GM10266 (cell line): ENCODE results near the gene PLEKHA3.

Source experiments
- DNase-seq: peaks from one replicate; pipeline ENCODE4 v3.0.0; 2012; ENCODE audit errors: extremely low spot score
- TF ChIP-seq, protein P1 (sequence below): IDR thresholded peaks from 2 replicates; pipeline ENCODE4 v1.5.1; 2012; ENCODE audit warnings: mild to moderate bottlenecking, low read depth; ENCODE audit not compliant: control insufficient read depth, insufficient read depth; ENCODE audit errors: missing control alignments

Gene PLEKHA3

DNA sequence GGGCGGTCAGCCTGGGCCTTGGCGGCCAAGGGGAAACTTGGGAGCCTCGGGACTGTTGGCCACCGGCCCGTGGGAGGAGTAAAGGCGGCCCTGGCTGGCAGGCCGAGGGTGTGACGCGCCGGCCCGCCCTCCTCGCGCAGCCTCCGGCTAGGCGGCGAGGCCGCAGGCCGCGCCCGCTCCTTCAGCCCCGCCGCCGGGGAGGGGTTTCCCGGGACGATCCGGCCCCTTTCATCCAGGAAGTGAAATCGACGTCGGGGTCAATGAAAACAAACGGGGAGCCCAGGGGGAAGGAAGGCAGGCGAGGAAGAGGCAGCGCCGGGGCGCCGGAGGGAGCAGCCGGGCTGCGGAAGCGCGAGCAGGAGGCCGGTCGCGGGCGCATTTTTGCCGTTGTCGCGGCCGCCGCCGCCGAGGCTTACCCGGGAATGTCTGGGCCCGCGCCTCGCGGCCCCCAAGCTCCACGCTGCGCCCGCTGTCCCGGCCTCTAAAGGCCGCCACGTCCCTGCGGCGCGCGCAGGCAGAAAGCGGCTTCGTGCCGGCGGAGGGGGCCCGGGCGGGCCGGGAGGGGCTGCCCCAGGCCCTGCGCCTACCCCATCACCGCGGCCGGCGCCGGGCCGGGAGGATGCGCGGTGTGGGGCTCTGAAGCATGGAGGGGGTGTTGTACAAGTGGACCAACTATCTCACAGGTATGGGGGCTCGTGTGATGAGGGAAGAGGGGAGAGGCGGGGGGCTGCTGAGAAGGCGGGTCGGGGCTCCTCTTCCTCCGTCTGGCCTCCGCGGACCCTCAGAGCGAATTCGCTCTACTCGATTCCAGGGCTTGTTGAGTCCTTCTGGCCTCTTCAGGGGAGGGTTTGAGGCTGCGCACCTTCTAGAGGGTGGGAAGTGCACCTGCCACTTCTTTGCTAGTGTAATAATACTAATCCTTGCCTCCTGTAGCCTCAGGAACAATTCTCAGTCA is at the start of gene PLEKHA3:
Gene PLEKHA3 (plus strand): TSS at position 231 of the 955 bp plus-strand sequence. CDS start 413 bp downstream, at position 644.
- peak; percentile 91 for DNase-seq
- TF ChIP-seq, protein P1, sequence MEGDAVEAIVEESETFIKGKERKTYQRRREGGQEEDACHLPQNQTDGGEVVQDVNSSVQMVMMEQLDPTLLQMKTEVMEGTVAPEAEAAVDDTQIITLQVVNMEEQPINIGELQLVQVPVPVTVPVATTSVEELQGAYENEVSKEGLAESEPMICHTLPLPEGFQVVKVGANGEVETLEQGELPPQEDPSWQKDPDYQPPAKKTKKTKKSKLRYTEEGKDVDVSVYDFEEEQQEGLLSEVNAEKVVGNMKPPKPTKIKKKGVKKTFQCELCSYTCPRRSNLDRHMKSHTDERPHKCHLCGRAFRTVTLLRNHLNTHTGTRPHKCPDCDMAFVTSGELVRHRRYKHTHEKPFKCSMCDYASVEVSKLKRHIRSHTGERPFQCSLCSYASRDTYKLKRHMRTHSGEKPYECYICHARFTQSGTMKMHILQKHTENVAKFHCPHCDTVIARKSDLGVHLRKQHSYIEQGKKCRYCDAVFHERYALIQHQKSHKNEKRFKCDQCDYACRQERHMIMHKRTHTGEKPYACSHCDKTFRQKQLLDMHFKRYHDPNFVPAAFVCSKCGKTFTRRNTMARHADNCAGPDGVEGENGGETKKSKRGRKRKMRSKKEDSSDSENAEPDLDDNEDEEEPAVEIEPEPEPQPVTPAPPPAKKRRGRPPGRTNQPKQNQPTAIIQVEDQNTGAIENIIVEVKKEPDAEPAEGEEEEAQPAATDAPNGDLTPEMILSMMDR: no peak

DNA sequence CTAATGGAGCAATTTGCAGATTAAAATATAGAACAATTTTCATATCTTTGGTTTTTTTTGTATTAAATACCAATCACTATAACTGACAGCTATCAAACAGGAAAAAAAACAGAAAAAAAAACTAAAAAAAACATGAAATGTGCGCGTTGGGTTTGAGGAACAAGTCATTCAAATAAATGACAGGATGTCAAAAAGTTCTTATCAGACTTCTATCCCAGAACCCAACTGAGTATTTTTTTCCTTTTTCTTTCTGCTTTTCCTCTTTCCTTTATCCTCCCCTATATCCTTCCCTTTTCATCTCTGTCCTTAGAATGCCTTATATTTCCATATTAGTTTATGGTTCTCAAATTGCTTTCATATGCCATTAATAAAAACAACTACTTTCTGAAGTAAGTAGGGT is 43.6 kb upstream of the PLEKHA3 start:
- no peak for DNase-seq
- TF ChIP-seq, protein P1: no peak

GRCh38 chr2:178441426-178441825 is 38.8 kb upstream of the PLEKHA3 start:
- TF ChIP-seq, protein P1: no peak
- no peak for DNase-seq

DNA sequence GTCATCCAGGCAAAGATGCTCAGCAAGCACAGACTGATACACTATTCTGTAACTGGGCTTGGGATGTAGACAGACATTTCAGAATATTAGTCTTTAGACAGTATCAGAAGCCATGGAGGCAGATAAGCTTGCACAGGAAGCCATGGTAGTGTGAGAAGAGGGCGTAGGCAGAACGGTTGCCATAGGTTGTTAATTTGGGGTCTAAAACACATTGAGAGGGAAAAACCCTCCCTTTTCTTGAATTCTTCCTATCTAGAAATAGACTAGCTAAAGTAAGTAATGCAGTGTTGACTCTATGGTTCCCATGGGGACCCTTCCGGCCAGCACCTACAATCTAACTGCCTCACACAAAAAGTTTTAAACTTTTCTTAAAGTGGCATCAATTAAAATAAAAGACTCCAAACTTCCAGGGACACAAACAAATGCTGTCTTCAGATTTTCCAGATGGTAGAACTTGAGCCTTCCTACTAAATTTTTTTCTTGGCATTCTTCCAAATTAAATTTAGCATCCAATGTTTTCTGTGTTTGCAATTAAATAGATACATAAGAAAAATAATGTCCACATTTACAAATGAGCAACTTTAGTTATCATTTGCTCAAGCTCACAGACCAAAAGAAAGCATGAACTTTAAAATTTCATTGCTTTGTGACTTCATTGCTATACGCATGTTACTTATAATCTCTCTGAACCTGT is 31.1 kb upstream of the PLEKHA3 start:
- TF ChIP-seq, protein P1: no peak
- peak; percentile 55 for DNase-seq

GRCh38 chr2:178449700-178450523 is 30.3 kb upstream of the PLEKHA3 start:
- TF ChIP-seq, protein P1: no peak
- DNase-seq: no peak

DNA sequence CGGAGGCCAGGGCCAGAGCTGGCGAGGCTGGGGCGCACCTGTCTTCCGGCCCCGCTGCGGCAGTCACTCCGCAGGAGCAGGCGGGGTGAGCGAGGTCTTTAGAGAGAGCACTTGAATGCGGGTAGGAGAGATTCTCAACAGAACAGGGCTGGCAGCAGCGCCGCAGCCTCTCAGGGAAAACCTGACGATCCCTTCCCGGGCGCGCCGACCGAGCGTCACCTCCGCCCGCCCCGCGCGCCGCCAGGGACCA is 29.8 kb upstream of the PLEKHA3 start:
- no peak for DNase-seq

More for the DNA sequence above, 29.8 kb upstream of the PLEKHA3 start:
- TF ChIP-seq, protein P1: no peak
